Endothelial cell of umbilical vein (primary cell): ENCODE results near the gene KCNE4.

ENCODE experiments used
- EZH2 ChIP-seq: IDR thresholded peaks from 2 replicates; pipeline ENCODE4 v1.6.1; 2012; ENCODE audit warnings: borderline replicate concordance, low read depth, mild to moderate bottlenecking, moderate library complexity, low read length, inconsistent platforms; ENCODE audit not compliant: severe bottlenecking
- GATA2 ChIP-seq: IDR thresholded peaks from 2 replicates; pipeline ENCODE4 v1.7.0; 2011; ENCODE audit warnings: low read depth, mild to moderate bottlenecking, moderate library complexity, mixed read lengths, low read length; ENCODE audit not compliant: insufficient read length, insufficient read depth
- JUN ChIP-seq: IDR thresholded peaks from 2 replicates; pipeline ENCODE4 v1.6.1; 2011; ENCODE audit warnings: borderline replicate concordance, low read depth; ENCODE audit not compliant: insufficient read length, insufficient read depth
- POLR2A ChIP-seq: IDR thresholded peaks from 2 replicates; pipeline ENCODE4 v1.6.1; 2012; ENCODE audit warnings: low read depth, mild to moderate bottlenecking, control low read depth, low read length
- POLR2AphosphoS5 ChIP-seq: IDR thresholded peaks from 2 replicates; pipeline ENCODE4 v1.6.1; 2012; ENCODE audit warnings: low read depth, mild to moderate bottlenecking, control low read depth, low read length, moderate library complexity; ENCODE audit not compliant: insufficient read depth
- TF ChIP-seq, protein P1 (sequence below), 2 donors: IDR thresholded peaks; 1 replicate in 1 of 2; 2 replicates in 1 of 2; pipeline ENCODE4 v1.5.1; 2011; ENCODE audit warnings: low read length in 2 of 2, mild to moderate bottlenecking in 2 of 2, moderate library complexity in 2 of 2, control low read depth in 1 of 2, inconsistent platforms in 1 of 2, low read depth in 1 of 2; ENCODE audit not compliant: insufficient read depth in 1 of 2; ENCODE audit errors: extremely low read depth in 1 of 2
- TF ChIP-seq, protein P2 (sequence below): IDR thresholded peaks from 2 replicates; pipeline ENCODE4 v1.6.1; 2011; ENCODE audit not compliant: insufficient read depth, insufficient read length

DNA sequence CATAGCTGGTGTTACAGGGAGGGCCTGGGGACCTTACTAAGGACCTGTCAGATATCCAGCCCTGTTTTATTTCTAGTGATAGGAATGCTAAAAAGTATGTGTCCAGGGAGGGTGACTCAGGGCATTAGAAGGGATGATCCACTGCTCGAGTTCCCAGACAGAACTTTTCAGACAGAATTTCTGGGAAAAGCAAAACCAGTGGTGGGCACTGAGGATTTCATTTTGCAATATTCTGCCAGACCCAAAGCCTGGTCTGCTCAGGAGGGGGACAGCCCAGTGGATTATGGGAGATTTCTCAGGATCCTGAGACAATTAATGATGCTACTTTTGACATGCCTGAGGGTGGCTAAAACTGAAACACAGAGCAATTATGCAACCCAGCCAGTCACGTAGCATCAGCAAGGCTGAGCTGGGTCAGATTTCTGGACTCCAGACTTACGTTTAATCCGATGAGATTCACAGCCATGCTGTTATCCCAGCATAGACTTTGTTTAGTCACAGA lies 4.7 kb upstream of the KCNE4 start:
- TF ChIP-seq, protein P1, sequence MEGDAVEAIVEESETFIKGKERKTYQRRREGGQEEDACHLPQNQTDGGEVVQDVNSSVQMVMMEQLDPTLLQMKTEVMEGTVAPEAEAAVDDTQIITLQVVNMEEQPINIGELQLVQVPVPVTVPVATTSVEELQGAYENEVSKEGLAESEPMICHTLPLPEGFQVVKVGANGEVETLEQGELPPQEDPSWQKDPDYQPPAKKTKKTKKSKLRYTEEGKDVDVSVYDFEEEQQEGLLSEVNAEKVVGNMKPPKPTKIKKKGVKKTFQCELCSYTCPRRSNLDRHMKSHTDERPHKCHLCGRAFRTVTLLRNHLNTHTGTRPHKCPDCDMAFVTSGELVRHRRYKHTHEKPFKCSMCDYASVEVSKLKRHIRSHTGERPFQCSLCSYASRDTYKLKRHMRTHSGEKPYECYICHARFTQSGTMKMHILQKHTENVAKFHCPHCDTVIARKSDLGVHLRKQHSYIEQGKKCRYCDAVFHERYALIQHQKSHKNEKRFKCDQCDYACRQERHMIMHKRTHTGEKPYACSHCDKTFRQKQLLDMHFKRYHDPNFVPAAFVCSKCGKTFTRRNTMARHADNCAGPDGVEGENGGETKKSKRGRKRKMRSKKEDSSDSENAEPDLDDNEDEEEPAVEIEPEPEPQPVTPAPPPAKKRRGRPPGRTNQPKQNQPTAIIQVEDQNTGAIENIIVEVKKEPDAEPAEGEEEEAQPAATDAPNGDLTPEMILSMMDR (IDR thresholded peaks at IDR 0.05; ENCODE audit: extremely low read depth in 1 of 2, insufficient read depth in 1 of 2, low read depth in 1 of 2, low read length in 2 of 2), result no peak
- no peak for TF ChIP-seq POLR2AphosphoS5
- no peak for TF ChIP-seq EZH2
- TF ChIP-seq POLR2A, result no peak
- TF ChIP-seq, protein P2, sequence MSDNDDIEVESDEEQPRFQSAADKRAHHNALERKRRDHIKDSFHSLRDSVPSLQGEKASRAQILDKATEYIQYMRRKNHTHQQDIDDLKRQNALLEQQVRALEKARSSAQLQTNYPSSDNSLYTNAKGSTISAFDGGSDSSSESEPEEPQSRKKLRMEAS, result no peak
- no peak for TF ChIP-seq JUN
- TF ChIP-seq GATA2, result no peak
